Measurements from ENCODE around the gene TTC16.

DNA sequence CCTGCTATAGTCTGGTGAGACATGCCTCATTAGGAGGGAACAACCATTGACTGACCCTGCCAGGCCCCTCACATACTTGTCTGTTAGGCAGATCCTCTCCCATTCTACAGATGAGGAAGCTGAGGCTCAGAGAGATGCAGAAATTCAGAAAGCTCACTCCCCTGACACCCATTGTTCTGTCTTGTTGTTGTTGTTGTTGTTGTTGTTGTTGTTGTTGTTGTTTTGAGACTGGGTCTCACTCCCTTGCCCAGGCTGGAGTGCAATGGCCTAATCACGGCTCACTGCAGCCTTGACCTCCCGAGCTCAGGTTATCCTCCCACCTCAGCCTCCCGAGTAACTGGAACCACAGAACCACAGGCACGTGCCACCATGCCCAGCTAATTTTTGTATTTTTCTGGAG is 22.2 kb upstream of the TTC16 start:
- TF ChIP-seq, protein P1, sequence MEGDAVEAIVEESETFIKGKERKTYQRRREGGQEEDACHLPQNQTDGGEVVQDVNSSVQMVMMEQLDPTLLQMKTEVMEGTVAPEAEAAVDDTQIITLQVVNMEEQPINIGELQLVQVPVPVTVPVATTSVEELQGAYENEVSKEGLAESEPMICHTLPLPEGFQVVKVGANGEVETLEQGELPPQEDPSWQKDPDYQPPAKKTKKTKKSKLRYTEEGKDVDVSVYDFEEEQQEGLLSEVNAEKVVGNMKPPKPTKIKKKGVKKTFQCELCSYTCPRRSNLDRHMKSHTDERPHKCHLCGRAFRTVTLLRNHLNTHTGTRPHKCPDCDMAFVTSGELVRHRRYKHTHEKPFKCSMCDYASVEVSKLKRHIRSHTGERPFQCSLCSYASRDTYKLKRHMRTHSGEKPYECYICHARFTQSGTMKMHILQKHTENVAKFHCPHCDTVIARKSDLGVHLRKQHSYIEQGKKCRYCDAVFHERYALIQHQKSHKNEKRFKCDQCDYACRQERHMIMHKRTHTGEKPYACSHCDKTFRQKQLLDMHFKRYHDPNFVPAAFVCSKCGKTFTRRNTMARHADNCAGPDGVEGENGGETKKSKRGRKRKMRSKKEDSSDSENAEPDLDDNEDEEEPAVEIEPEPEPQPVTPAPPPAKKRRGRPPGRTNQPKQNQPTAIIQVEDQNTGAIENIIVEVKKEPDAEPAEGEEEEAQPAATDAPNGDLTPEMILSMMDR (IDR thresholded peaks at IDR 0.05; ENCODE audit: low read depth, low read length, missing input control): no peak
- TF ChIP-seq RAD21 (IDR thresholded peaks at IDR 0.05): no peak
- no peak for TF ChIP-seq YY1 (IDR thresholded peaks at IDR 0.05)
- no peak for TF ChIP-seq FOXA1 (IDR thresholded peaks at IDR 0.05)
- TF ChIP-seq ZBTB33 (IDR thresholded peaks at IDR 0.05): no peak
- TF ChIP-seq, protein P2, sequence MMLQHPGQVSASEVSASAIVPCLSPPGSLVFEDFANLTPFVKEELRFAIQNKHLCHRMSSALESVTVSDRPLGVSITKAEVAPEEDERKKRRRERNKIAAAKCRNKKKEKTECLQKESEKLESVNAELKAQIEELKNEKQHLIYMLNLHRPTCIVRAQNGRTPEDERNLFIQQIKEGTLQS (IDR thresholded peaks at IDR 0.05): no peak
- no peak for TF ChIP-seq EGR1 (IDR thresholded peaks at IDR 0.05; ENCODE audit: low read depth in 2 of 2)
- TF ChIP-seq HNF4G (IDR thresholded peaks at IDR 0.05): no peak
- no peak for TF ChIP-seq TAF1 (conservative IDR thresholded peaks at IDR 0.05)
- TF ChIP-seq GABPA (IDR thresholded peaks at IDR 0.05 in 1 of 2, conservative IDR thresholded peaks at IDR 0.05 in 1 of 2): no peak
- TF ChIP-seq, protein P3, sequence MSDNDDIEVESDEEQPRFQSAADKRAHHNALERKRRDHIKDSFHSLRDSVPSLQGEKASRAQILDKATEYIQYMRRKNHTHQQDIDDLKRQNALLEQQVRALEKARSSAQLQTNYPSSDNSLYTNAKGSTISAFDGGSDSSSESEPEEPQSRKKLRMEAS (IDR thresholded peaks at IDR 0.05): no peak
